ENCODE results near the gene CADM2.
A peak's percentile ranks its signal among the peaks of the same experiment; 100 is the strongest.

The CADM2 gene

DNA sequence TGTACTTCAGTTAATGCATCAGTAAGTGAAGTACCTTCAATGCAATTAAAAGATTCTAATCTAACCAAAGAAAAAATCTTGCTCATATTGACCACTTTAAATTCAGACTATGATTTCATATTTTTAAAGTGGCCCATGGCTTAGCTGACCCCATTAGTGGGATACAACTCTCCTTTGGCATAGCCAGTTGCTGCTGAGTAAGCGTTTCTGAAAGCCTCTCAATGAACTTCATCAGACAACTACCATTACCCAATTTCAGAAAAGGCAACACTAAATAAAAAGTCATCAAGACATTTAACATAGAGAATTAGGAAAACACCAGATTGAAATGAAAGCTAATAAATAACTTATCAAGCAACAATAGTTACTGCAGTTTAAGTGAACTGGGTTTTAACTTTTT, 27.0 kb downstream of the CADM2 start:
- DNase-seq, result no peak

DNA sequence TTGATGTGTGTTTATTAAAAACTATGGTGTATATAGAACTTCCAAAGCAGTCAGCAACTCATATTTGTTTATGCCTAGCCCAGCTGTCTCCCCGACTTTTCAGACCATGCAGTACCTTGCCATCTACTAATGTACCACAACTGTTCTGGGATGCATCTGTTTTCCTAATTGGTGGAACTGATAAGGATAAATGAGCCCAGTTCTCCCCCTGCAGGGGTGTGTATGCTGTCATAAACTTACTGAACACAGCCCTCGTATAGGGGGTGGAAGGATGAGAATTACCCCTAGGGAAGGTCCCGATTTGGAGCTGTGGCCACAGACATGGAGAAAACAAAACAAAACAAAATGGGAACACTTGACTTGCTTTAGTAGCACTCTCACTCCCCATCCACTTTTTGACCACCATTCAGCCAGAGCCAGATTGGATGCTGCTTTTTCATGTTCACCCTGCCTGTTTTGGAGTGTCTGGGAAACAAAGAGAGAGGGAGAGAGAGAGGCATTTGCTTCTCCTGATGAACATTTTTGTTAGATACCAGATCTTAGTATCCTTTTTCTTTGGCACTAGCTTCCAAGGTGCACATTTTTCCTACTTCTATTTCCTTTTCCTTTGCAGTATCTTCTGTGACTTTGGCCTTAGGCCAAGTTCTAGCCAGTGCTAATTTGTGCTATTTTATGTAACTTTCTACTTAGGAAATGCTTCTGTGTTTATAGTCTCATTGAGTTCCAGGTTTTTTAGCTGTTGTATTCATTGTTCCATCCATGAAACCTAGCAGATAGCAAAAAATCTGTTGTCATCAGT, 29.1 kb downstream of the CADM2 start:
- peak; percentile 40 for DNase-seq

DNA sequence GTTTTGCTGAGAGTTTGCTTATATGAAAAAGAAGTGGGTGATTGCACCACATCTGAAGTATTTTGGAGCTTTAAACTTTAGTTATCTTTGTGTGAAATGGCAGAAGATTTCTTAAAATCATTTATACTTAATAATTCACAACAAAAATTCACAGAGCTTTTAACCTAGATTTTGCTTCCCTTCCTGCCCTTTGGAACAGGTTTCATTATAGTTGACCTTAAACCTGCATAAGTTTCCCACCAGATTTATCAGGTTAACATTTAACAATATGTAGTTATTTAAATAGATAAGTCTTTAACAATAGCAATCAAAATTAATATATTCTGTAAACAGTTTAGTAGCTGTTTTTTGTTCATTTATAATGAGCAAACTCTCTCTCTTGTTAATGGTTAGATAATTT, 30.3 kb downstream of the CADM2 start:
- DNase-seq, result no peak

DNA sequence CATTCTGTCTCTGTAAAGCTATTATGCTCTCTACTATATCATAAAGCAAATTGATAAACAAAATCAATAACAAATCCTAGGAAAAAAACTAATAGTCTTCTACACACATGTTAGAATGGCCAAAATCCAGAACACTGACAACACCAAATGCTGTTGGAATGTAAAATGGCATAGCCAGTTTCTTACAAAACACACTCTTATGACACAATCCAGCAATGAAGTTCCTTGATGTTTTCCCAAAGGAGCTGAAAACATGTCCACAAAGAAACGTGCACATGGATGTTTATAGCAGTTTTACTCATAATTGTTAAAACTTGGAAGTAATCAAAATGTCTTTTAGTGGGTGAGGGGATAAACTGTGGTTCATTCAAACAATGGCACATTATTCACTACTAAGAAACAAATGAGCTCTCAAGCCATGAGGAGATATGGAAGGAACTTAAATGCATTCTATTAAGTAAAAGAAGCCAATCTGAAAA, 32.7 kb downstream of the CADM2 start:
- DNase-seq, result no peak

DNA sequence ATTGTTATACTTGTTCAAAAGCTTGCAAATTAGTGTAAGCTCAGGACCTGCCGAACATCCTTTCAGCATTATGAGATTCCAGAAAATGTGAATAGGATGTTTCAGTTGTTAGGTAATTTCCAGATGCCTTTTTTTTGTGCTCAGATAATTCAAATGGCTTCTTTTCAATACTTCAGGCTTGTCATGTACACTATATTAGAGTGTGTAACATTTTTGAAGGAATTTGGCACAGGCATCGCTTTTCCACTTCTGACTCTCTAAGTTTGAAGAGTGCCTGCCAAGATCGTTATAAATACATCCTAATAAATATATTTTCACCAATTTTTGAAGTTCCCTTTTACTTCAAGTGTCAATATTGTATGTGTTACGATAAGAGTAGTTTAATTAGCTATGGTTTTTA, 35.2 kb downstream of the CADM2 start:
- no peak for DNase-seq

DNA sequence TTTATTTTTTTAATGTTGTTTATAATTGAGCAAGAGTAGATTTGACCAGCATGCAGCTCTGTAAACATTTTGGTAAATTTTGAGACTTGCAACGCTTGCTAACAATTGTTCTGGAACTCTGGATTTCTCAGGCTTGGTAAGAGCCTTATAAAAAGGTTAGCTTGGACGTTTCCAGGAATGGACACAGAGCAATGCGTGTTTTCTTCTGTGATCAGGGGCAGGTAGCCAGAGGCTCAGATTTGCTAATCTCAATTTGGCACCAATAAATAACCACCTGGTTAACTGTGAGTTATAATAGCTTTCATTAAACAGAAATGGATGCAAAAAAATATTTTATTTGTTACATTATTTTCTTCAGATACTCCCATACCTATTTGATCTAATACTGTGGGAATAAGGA, 39.8 kb downstream of the CADM2 start:
- no peak for DNase-seq

DNA sequence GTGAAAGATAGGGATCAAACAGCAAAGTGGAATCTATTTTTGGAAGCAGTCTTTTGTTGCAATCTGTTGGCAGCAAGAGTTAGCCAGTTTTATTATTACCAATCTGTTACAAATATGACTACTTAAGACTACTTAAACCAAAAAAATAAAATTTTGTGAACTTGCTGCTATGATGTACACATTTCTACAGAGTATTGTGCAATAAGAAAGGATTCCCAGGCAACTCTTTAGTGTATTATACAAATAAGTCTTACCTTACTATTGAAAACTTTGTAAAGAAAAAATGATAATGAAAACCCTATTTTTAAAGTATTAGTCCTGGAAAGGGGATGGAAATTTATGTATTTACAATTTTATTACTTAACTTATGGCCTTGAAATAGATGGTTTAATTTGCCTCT, 44.7 kb downstream of the CADM2 start:
- no peak for DNase-seq

DNA sequence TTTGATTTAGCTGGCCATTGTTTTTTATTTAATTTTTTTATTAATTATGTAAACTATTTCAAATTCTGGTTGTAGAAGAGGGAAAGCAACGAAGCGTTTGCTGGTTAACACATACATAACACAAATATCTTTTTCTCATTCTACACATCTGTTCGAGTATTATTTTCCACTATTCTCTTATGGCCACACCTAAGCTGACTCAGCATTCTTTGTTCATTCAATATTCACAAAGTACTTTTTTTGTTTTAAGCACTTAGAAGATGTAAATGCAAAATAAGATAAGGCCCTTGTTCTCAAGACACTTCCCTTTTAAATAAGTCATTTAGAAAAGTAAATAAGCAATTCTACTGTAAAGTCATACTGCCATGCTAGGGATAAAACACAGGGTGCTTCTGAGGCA, 45.4 kb downstream of the CADM2 start:
- no peak for DNase-seq

DNA sequence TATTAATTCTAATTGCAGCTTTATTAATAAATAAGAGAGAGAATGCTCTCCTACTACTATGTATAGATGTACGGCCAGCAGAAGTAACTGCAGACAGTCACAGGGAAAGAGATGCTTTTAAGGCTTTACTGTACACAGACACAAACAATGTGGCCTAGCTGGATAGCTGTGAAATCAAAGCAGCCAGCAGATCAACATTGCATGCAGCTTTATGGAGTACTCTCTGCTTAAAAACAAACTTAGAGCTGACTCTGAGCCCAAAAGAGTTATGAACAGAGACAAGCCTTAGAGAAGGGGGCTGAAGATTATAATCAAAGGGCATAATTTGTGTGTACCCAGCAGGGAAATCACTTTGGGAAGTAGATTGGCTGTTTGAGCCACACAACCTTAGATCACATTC, 47.2 kb downstream of the CADM2 start:
- no peak for DNase-seq

DNA sequence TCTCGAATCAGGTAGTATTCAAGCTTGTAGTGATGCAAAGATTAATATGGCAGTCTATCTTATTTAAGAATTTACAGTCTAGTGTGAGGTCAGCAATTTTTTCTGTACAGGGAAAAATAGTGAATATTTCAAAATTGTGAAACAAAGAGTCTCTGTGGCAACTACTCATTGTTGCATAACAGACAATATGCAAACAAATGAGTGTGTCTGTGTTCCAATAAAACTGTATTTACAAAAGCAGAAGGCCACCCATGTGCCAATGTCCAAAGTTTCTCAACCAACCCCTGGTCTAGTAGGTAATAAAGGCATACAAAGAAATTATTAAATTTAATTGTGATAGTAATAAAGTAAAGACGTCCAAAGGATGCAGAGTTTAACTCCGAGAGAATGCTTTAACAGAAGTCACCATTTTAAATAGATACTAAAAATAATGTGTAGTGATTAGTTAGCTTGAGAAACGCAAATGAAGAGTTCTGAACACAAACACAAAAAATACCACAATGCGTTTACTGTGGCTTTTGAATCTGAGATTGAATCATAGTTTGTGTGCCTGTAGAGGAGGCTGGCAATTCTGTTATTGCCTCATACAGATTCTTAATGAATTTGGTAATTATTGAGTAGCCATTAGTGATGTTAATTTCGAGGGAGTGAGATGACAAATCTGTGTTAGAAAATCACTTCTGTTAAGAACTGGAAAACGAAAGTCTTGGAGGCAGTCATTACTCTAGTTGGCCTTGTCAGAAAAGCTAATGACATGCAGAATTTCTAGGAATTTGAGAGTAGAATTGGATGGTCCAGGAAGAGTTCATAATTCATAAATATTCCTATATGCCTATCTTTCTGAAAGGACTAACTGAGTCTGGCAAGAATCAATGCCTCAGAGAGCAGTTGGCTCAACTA, 48.7 kb downstream of the CADM2 start:
- peak; percentile 31 for DNase-seq

DNA sequence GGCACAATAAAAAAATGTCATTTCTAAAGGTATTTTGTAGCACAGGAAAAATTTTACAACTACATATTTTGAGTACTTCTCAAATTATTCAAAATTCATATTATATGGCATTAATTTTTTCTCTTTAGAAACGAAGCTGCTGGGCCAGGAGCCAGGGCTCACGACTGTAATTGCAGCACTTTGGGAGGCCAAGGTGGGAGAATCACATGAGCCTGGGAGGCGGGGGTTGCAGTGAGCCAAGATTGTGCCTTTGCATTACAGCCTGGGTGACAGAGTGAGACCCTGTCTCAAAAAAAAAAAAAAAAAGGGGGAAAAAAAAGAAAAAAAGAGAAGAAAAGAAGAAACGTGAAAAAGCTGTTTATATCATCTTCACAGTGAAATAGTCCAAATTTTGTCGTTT, 62.0 kb downstream of the CADM2 start:
- no peak for DNase-seq

DNA sequence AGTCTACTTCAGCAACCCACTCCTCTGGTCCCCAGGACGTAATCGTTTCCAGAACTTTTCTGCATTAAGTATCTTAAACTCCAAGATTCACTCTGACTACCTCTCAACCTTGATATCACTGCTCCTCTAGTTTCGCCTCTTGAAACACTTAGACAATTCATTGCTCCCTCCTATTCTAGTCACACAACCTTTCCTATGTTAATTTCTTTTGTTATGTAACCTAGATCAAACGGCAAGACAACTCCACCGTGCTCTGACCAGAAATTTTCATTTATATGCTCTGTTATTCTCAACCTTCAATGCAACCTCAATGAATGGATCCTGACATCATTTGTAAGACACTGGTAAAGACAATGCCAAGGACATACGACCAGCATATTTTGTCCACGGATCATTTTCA, 71.3 kb downstream of the CADM2 start:
- no peak for DNase-seq

DNA sequence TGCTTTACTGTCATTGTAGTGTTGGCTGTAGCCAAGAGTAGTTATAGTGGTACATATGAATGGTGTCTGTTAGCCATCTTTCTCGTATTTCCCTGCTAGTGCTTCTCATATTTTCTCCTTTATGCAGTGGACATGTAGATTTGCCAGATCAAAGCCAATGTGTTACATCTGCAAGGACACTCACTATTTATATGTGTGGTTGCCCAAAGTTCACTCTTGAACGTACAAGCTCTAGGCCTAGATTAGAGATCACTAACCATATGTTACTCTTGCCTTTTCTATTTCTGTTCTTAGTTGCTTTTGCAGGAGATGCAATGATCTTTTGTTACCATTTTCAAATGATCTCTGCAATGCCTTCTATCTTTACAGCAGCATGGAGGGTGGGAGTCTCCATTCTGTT, 78.4 kb downstream of the CADM2 start:
- DNase-seq, result no peak

DNA sequence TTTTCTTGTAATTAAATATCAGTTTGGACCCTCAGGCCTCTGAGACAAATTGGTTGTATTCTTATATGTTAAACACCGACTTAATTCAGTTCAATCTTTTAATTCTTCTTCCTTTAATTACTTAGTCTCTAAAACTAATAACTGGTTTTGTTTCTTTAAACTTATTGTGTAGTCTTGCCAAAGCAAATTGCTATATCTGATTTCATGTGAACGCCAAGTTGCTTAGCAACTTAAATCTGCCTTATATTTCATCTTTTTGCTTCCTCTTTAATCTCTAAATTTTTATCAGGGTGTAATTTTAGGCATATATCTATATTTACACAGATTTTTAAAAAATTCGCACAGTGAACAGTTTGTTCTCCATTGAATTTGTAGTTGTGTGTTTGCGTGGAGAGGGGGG, 82.2 kb downstream of the CADM2 start:
- DNase-seq, result no peak

DNA sequence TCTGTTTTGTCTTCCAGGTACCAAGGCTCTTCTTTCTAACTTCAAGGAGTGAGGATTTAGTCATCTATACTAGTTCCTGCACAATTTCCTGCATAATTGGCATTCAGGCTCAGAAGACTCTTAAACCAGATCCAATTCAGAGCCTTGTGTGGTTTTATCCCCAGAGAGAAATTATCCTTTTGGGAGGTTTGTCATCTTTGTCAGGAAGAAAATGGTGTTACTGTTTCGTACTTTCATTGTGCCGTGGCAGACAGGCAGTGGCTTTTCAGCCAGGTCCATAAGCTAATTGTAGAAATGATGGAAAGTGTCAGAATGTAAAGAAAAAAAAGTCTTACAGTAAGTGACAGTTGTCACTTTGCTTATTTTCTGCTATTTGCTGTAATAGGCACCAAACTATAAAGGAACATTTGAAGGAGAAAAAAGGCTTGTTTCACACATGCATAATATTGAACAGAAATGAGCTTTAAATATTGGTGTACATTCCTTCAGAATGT, 82.8 kb downstream of the CADM2 start:
- DNase-seq, result no peak

DNA sequence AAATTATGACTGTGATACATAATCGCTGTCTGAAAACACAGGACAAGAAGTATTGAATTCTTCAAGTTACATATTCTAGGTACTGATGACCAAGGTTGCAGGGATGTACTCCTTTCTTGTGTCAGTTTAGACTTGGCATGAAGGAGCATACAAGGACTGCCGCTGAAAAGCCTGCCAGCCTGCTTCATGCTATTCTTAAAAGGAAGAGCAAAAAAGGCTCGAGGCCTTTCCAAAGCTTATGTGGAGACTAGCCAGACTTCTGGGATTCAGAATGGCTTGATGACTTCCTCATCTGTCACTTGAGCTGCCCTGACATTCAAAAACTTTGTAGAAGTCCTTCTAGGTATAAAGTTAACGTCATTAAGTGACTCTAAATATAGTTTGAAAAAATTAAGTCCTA, 92.0 kb downstream of the CADM2 start:
- DNase-seq, result peak; percentile 23

DNA sequence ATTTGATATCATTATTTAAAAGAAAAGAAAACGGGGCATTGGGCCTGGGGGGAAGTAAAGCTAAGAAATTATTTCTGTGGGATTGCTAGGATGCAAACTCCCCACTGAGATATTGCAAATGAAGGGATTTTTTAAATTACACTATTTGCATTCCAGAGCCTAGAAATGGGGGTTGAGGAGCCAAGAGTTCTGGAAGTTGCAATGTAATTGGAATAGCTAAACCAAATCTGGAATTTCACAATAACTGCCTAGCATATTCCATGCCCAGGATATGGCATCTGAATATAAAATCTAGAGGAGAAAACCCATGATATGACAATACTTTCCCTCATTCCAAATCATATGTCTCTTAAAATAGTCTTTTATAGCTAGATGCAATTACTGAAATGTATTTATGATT, 93.0 kb downstream of the CADM2 start:
- no peak for DNase-seq

DNA sequence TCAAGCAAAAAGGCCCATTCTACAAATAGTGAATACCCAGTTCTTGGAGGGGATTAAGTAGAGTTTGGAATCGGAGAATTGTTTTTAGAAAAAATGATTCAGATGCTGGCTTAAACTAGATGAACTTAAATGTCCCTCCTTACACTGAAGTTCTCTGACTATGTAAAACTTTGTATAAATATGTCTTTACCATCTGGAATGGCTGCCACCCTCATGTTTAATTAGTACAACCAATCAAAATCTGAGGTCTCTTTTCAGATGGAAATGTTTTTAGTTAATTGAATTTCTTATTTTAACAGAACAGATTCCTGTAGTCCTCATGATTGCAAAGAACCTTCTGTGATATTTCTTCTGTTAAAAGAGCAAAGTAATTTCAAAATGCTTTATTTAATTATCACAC, 94.8 kb downstream of the CADM2 start:
- no peak for DNase-seq

DNA sequence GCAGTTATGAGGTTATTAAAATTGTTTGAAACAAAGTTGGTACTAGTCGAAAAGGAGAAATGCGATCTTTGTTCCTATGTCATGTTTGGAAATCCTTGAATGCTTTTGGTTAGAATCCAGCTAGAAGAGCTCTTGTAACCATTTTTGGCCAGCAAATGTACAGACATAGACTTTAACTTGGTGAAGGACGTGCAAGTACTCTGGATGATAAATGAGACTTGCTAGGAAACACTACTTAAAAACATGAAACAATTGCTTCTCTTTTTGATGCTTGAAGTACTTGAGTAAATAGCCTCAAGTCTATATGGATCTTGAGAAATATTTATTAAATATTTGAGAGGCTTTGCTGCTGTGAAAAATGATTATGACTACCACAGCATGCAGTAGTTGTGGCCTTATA, 95.8 kb downstream of the CADM2 start:
- DNase-seq, result no peak

DNA sequence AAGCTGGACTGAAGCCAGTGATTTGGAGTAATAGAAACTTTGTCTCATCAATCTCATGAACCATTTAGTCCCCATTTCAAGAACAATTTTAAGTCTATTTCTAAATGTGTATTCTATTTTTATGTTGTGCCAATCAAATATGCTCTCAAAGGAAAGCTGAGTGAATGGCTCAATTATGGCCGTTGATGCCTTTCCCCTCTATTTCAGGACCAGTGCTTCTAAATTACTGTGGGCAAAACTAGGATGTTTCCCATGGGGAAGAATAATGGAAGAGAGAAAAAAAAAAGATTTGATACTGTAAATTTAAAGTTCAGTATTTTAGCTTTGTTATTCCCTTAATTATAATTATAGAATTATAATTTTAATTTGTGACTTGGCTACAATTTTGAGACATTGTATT, 110.1 kb downstream of the CADM2 start:
- no peak for DNase-seq

DNA sequence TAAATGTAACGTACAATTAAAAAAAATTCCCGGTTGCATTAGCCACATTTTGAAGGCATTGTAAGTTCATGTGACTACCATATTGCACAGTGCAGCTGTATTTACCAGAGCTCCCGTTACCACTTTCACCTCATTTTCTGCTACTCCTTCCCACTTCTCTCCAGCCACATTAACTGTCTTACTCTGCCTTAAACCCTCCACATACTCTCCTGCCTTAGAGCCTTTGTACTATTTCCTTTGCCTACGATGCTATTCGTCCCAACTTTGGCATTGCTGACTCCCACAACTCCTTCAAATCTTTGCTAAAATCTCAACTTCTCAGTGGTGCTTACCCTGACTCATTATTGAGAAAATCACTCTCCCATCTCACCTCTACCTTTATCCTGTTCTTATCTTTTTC, 115.2 kb downstream of the CADM2 start:
- DNase-seq, result no peak

DNA sequence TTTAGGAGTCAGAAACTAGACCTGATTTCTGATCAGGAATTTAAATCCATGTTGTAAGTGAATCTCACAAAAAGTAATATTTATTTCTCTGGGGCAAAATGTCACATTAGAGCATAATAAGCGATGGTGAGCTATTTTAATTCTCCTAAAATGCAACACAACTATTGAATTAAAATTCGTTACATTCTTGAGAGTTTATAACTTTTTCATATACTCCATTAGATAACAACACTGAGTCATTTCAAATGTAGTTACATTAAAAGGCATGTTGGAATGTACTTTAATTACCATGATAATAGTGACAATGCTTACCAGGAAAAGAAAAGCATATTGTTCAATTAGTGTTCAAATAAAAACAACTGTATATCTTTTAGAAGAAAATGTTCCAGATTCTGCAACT, 116.9 kb downstream of the CADM2 start:
- no peak for DNase-seq

DNA sequence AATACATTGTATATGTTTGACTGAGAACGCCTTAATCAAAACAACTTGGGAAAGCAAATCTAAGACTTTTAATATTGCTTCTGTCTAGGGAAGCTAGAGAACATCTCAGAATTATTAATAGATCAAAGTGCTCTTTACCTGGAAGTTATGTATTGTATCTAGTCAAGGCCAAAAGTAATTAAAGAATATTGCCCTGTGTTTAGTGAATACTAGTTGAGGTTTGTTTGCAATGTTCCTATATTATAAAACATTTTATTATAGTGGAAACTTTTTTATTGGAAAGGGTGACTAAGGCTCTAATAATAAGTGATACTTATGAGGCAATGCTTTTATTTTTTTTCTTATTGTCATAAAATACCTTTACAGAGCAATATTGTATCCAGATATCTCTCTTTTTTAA, 118.2 kb downstream of the CADM2 start:
- DNase-seq, result no peak
